Fibroblast of pulmonary artery (primary cell): ENCODE measurements around the gene NAV3.

Experiments used
- DNase-seq: peaks from one replicate; pipeline ENCODE4 v3.0.0-alpha.2; 2010; ENCODE audit warnings: low read depth
- H3K4me3 ChIP-seq: replicated peaks from 2 replicates; pipeline ENCODE4 v1.5.1; 2011; ENCODE audit warnings: low read depth, mild to moderate bottlenecking, control low read depth, low read length, moderate library complexity
- TF ChIP-seq, protein P1 (sequence below): IDR thresholded peaks from 2 replicates; pipeline ENCODE4 v1.5.1; 2011; ENCODE audit warnings: mild to moderate bottlenecking, control low read depth, low read length, inconsistent platforms; ENCODE audit errors: missing control alignments

NAV3 gene

DNA sequence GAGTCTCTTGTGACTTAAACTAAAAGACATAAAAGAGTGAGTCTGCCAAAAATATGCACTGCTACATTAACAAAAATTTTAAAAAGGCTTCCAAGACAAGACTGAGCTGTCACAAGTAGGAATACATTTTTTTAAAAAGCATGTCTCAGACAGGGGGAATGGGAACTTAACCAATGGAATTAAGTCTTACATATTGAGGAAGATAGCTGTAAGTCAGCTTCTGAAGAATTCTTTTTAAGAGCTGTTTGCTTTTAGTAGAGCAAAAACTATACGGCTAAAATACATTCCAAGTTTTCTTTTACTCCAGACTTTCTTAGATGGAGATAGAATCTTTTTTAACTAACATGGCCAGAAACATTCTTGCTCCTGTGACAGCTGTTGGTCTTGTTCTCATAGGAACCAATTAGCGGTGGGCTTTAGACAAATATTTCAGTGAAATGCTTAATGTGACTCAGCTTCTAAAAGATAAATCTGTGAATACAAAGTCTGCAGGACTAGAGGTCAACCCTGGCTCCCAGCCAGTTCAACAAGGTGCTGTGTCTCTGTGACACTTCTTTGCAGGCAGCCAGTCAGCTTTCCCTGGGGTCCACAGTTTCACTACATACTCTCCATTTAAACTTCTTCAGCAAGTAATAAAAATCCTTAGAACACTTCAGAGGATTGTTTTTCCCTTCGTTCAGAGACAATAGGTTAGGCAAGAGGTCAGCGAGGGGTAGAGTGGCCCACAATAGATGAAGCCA lies 187.6 kb downstream of the NAV3 start:
- DNase-seq: peak; percentile 66

DNA sequence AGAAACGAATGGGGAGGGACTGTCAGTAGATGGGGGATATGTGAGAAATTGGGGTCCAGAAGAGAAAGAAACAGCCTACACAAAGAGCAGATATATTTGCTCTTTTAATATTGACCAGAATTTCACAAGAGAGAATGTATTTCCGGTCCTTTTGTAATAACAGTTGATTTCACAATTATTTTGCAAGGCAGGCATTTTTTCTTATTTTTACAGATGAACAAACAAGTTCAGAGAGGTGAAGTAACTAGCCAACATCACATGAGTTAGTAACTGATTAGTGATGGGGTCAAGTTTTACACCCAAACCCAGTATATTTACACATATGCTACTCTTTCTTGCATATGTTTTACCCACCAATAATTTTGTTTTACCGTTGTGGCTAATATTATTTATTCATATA lies 188.2 kb downstream of the NAV3 start:
- H3K4me3 ChIP-seq: no peak overlapping the region
- peak; percentile 64 for DNase-seq
- TF ChIP-seq, protein P1, sequence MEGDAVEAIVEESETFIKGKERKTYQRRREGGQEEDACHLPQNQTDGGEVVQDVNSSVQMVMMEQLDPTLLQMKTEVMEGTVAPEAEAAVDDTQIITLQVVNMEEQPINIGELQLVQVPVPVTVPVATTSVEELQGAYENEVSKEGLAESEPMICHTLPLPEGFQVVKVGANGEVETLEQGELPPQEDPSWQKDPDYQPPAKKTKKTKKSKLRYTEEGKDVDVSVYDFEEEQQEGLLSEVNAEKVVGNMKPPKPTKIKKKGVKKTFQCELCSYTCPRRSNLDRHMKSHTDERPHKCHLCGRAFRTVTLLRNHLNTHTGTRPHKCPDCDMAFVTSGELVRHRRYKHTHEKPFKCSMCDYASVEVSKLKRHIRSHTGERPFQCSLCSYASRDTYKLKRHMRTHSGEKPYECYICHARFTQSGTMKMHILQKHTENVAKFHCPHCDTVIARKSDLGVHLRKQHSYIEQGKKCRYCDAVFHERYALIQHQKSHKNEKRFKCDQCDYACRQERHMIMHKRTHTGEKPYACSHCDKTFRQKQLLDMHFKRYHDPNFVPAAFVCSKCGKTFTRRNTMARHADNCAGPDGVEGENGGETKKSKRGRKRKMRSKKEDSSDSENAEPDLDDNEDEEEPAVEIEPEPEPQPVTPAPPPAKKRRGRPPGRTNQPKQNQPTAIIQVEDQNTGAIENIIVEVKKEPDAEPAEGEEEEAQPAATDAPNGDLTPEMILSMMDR: no peak

More for the DNA sequence above, 187.6 kb downstream of the NAV3 start:
- TF ChIP-seq, protein P1: no peak
- H3K4me3 ChIP-seq: no peak overlapping the region

DNA sequence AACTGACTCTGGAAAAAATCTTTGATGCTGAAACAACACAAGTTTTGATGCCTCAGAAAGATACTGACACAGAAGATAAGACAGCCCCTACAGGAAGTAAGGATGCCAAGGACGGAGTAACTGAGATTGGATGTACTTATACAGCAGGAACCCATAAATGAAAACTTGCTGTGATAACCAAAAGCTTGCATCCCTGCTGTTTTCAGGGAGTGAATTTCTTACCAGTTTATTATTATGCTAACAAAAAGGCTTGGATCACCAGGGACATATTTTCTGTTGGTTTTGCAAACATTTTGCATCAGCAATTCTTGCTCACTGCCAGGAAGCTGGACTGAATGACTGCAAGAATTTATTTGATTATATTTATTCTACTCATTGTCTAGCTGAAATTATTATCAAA lies 197.7 kb downstream of the NAV3 start:
- TF ChIP-seq, protein P1: no peak
- no peak overlapping the region for H3K4me3 ChIP-seq
- no peak for DNase-seq

DNA sequence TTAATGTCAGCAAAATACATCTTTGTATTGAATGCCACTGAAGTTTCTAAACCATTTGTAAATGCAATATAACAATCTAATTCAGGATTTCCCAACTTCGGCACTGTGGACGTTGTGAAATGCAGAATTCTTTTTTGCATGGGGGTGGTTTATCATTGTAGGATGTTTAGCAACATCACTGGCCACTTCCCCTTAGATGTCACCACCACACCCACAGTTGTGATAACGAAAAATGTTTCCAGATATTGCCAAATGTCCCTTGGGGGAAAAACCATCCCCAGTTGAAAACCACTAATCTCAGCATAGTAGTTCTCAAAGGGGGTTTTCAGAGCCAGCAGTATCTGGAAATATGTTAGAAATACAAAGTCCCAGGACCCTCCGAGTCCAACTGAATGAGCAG lies 203.3 kb downstream of the NAV3 start:
- TF ChIP-seq, protein P1: no peak
- DNase-seq: peak; percentile 88
- no peak overlapping the region for H3K4me3 ChIP-seq

DNA sequence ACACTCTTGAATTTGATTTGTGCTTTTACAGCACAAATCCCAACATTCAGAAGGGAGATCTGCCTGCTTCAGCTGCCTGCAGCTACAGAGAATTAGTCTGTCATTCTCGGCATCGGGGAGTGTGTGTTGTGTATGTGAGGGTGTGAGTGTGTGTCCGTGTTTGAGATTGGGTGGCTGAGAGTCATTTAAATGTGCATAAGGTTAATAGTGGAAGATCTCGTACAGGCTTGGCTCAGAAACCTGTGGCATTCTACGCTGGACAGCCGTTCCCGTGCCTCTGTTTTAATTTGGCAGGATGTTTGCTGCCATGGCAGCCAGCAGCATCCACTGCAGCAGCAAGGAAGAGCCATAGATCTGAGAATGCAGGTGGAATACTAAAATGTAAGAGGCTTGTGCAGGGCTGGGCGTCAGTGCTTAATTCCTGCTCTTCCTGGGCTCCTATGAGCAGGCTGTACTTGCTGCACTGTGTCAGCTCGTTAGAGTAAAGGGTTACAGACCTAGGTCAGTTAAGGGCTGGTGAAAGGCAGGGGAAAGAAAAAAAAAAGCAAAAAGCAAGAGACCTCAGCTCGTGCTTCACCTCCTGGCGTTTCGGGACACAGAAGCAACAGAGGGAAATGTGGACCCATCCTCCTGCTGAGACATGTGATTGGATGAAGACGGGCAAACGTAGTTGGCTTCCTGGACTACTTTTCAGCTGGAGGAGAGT lies 205.4 kb downstream of the NAV3 start:
- H3K4me3 ChIP-seq: no peak overlapping the region
- DNase-seq: peak; percentile 29
- TF ChIP-seq, protein P1: no peak

DNA sequence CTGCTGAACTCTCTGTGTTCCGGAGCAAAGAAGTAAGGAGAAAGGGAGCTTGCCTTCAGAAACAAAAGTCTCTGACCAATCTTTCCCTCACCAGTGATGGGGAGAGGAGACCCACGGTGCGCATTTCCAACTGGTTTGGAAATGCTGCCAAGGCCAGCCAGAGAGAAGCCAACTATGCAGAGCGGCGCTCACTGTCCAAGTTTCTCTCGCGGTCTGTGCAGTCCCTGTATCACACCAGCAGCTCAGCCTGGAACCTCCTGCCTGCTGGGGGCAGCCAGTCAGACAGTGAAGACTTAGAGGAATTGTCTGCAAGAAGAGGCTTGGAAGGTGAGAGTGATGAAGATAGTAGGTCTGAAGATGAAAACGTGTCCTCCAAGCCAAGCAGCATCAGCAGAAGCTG lies 206.2 kb downstream of the NAV3 start:
- H3K4me3 ChIP-seq: no peak overlapping the region
- TF ChIP-seq, protein P1: no peak
- no peak for DNase-seq

DNA sequence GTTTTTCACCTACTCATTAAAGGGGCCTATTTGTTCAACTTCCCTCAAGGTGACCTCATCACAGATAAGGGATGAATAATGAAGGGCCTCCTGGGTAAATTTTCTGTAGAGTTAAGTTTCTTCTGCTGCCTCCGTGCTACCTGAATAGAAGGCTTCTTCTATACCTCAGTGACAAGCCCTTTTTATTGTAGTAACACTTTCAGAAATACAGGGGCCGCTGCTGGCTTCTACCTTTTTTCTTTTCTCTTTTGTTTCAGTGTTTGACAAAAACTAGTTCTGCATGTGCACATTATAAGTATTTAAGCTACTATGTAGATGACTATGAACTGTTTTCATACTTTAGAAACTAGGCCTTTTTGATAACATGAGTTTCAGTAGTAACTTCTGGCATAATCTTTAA lies 207.0 kb downstream of the NAV3 start:
- H3K4me3 ChIP-seq: no peak overlapping the region
- TF ChIP-seq, protein P1: no peak
- DNase-seq: no peak
